Neural cell (in vitro differentiated cells): ENCODE results near the gene SPTBN2. TPM values are rescaled to one million over a fixed set of nuclear protein-coding genes. Genes with fewer than 3 reads are reported as not detected.

Experiments used
- H2AFZ ChIP-seq: fragments of 200-600, 300-800 bp; sonication (generic), shearing (Covaris generic); 2 replicates; pipeline ENCODE4 v1.6.0; 2014; ENCODE audit warnings: low read depth, mild to moderate bottlenecking, antibody characterized with exemption, low read length, moderate library complexity
- H3F3A ChIP-seq: fragments of 200-600 bp; shearing (Covaris generic); 2 replicates; pipeline ENCODE4 v1.6.1; 2016; ENCODE audit warnings: mild to moderate bottlenecking, moderate library complexity, mixed read lengths, antibody characterized with exemption, low read length; ENCODE audit not compliant: insufficient read depth, poor library complexity, severe bottlenecking
- H3K27ac ChIP-seq: fragments of 200-600, 300-800 bp; sonication (generic), shearing (Covaris generic); 2 replicates; pipeline ENCODE4 v1.5.1; 2014; ENCODE audit warnings: mild to moderate bottlenecking, low read length, moderate library complexity
- H3K27me3 ChIP-seq: fragments of 300-800, 200-600 bp; sonication (generic), shearing (Covaris generic); 2 replicates; pipeline ENCODE4 v1.6.0; 2014; ENCODE audit warnings: mild to moderate bottlenecking, low read depth, low read length, moderate library complexity; ENCODE audit not compliant: insufficient read depth
- H3K36me3 ChIP-seq: fragments of 300-800, 200-600 bp; sonication (generic), shearing (Covaris generic); 2 replicates; pipeline ENCODE4 v1.5.1; 2014; ENCODE audit warnings: mild to moderate bottlenecking, antibody characterized with exemption, low read length, moderate library complexity; ENCODE audit not compliant: insufficient read depth
- H3K4me2 ChIP-seq: fragments of 300-800, 200-600 bp; sonication (generic), shearing (Covaris generic); 2 replicates; pipeline ENCODE4 v1.6.0; 2014; ENCODE audit warnings: mild to moderate bottlenecking, low read length
- H3K4me3 ChIP-seq: fragments of 300-800, 200-600 bp; sonication (generic), shearing (Covaris generic); 2 replicates; pipeline ENCODE4 v1.5.1; 2014; ENCODE audit warnings: mild to moderate bottlenecking, low read length, moderate library complexity
- H3K79me2 ChIP-seq: fragments of 200-600 bp; shearing (Covaris generic); replicated peaks from 2 replicates; pipeline ENCODE4 v1.6.0; 2014; ENCODE audit warnings: mild to moderate bottlenecking, low read length, moderate library complexity; ENCODE audit not compliant: insufficient read depth
- H3K9ac ChIP-seq: fragments of 300-800, 200-600 bp; sonication (generic), shearing (Covaris generic); 2 replicates; pipeline ENCODE4 v1.6.1; 2016; ENCODE audit warnings: mild to moderate bottlenecking, low read length, mixed read lengths
- H3K9me2 ChIP-seq: fragments of 200-600 bp; shearing (Covaris generic); 2 replicates; pipeline ENCODE4 v1.6.1; 2016; ENCODE audit warnings: mild to moderate bottlenecking, low read length, mixed read lengths; ENCODE audit not compliant: insufficient read depth
- H3K9me3 ChIP-seq: fragments of 200-600, 300-800 bp; sonication (generic), shearing (Covaris generic); 2 replicates; pipeline ENCODE4 v1.6.1; 2016; ENCODE audit warnings: mild to moderate bottlenecking, mixed run types, low read length, moderate library complexity, mixed read lengths
- H4K20me1 ChIP-seq: fragments of 200-600 bp; shearing (Covaris generic); 2 replicates; pipeline ENCODE4 v1.6.1; 2016; ENCODE audit warnings: mild to moderate bottlenecking, mixed run types; ENCODE audit not compliant: insufficient read depth
- CTCF ChIP-seq: fragments of 450-650 bp; IDR thresholded peaks from 2 replicates; pipeline ENCODE4 v1.5.1; 2014; ENCODE audit warnings: antibody characterized with exemption, mild to moderate bottlenecking, moderate library complexity; ENCODE audit not compliant: poor library complexity, severe bottlenecking
- EP300 ChIP-seq: fragments of 450-650 bp; conservative IDR thresholded peaks from 2 replicates; pipeline ENCODE4 v1.6.1; 2014; ENCODE audit warnings: antibody characterized with exemption, mild to moderate bottlenecking, moderate library complexity; ENCODE audit not compliant: poor library complexity, severe bottlenecking
- EZH2 ChIP-seq: fragments of 200-600, 300-800 bp; shearing (Covaris generic), sonication (generic); IDR thresholded peaks from 2 replicates; pipeline ENCODE4 v1.6.1; 2014; ENCODE audit warnings: antibody characterized with exemption, low read length, borderline replicate concordance, mild to moderate bottlenecking; ENCODE audit not compliant: insufficient read depth, poor library complexity, severe bottlenecking
- MXI1 ChIP-seq: fragments of 450-650 bp; conservative IDR thresholded peaks from 2 replicates; pipeline ENCODE4 v1.6.1; 2014; ENCODE audit warnings: antibody characterized with exemption, mild to moderate bottlenecking; ENCODE audit not compliant: poor library complexity, severe bottlenecking
- POLR2AphosphoS5 ChIP-seq: IDR thresholded peaks from 2 replicates; pipeline ENCODE4 v1.6.1; 2012
- RAD21 ChIP-seq: fragments of 450-650 bp; conservative IDR thresholded peaks from 2 replicates; pipeline ENCODE4 v1.6.1; 2014; ENCODE audit warnings: antibody characterized with exemption, mild to moderate bottlenecking, moderate library complexity
- SMC3 ChIP-seq: fragments of 450-650 bp; conservative IDR thresholded peaks from 2 replicates; pipeline ENCODE4 v1.6.1; 2014; ENCODE audit warnings: antibody characterized with exemption, mild to moderate bottlenecking, moderate library complexity; ENCODE audit not compliant: poor library complexity
- TAF1 ChIP-seq: IDR thresholded peaks from 2 replicates; pipeline ENCODE4 v1.6.1; 2012; ENCODE audit warnings: low read depth
- polyA plus RNA-seq: library from polyadenylated mRNA; depleted of rRNA; stranded (reverse); fragments of >200 nt; gene quantifications from 2 replicates; pipeline ENCODE4 v1.2.3, GENCODE V29; 2014
- TF ChIP-seq, protein P1 (sequence below): IDR thresholded peaks from 2 replicates; pipeline ENCODE4 v1.6.1; 2012; ENCODE audit warnings: borderline replicate concordance

Gene SPTBN2
- polyA plus RNA-seq, 1 donor from 2014 or later = 159 TPM

DNA sequence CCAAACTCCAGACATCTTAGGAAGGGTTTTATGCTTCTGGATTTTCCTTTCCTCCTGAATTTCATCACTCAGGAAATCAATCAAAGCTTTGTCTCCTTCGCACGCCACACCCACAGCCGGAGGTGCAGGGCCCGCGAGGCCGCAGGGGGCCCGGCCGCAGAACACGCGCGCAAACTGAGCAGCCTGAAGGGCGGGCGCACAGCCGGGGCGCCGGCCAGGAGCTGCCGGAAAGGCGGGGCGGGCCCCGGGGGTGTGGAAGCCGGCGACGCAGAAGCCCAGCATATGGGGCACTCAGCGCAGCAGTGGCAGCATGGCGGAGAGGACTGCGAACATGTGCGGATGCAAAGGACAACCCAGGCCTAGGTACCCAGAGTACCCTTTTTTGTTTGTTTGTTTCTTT lies 33.1 kb upstream of the SPTBN2 start:
- H3K9ac ChIP-seq = no peak overlapping the region

GRCh38 chr11:66752148-66752547 lies 23.1 kb upstream of the SPTBN2 start:
- H3K4me2 ChIP-seq = no peak overlapping the region
- TF ChIP-seq RAD21 (no peak), EP300 (no peak), TAF1 (no peak), MXI1 (no peak), SMC3 (no peak), CTCF (no peak), POLR2AphosphoS5 (no peak), EZH2 (no peak)
- TF ChIP-seq, protein P1, sequence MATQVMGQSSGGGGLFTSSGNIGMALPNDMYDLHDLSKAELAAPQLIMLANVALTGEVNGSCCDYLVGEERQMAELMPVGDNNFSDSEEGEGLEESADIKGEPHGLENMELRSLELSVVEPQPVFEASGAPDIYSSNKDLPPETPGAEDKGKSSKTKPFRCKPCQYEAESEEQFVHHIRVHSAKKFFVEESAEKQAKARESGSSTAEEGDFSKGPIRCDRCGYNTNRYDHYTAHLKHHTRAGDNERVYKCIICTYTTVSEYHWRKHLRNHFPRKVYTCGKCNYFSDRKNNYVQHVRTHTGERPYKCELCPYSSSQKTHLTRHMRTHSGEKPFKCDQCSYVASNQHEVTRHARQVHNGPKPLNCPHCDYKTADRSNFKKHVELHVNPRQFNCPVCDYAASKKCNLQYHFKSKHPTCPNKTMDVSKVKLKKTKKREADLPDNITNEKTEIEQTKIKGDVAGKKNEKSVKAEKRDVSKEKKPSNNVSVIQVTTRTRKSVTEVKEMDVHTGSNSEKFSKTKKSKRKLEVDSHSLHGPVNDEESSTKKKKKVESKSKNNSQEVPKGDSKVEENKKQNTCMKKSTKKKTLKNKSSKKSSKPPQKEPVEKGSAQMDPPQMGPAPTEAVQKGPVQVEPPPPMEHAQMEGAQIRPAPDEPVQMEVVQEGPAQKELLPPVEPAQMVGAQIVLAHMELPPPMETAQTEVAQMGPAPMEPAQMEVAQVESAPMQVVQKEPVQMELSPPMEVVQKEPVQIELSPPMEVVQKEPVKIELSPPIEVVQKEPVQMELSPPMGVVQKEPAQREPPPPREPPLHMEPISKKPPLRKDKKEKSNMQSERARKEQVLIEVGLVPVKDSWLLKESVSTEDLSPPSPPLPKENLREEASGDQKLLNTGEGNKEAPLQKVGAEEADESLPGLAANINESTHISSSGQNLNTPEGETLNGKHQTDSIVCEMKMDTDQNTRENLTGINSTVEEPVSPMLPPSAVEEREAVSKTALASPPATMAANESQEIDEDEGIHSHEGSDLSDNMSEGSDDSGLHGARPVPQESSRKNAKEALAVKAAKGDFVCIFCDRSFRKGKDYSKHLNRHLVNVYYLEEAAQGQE = no peak

More for the DNA sequence above, 33.1 kb upstream of the SPTBN2 start:
- Histone ChIP-seq H3F3A (no peaks in the 10 kb centered on the region), H3K27ac (no peak overlapping the region), H3K36me3 (no peaks in the 10 kb centered on the region), H3K79me2 (no peaks in the 10 kb centered on the region), H2AFZ (no peak overlapping the region), H3K9me3 (no peaks in the 10 kb centered on the region), H3K27me3 (no peaks in the 10 kb centered on the region), H3K9me2 (no peaks in the 10 kb centered on the region), H3K4me3 (no peak overlapping the region), H4K20me1 (no peaks in the 10 kb centered on the region), H3K4me2 (no peak overlapping the region)
- TF ChIP-seq EP300 (no peak), SMC3 (no peak), CTCF (no peak), POLR2AphosphoS5 (no peak), TAF1 (no peak), EZH2 (no peak), RAD21 (no peak), MXI1 (no peak)
- TF ChIP-seq, protein P1 = no peak

More at GRCh38 chr11:66752148-66752547, 23.1 kb upstream of the SPTBN2 start:
- H3K9me3 ChIP-seq = no peaks in the 10 kb centered on the region
- H3K9me2 ChIP-seq = no peaks in the 10 kb centered on the region
- no peak overlapping the region for H3K27ac ChIP-seq
- no peaks in the 10 kb centered on the region for H3K27me3 ChIP-seq
- H3K4me3 ChIP-seq = no peak overlapping the region
- H4K20me1 ChIP-seq = no peaks in the 10 kb centered on the region
- H3K79me2 ChIP-seq = peaks cover 6% of the 10 kb centered on the region
- H3K36me3 ChIP-seq = no peaks in the 10 kb centered on the region
- no peak overlapping the region for H2AFZ ChIP-seq
- H3K9ac ChIP-seq = no peak overlapping the region
- no peaks in the 10 kb centered on the region for H3F3A ChIP-seq
